HL-60 (cell line): ENCODE data around the gene MBD2.

Experiments used
- DNase-seq, 2 experiments: peaks; one replicate each; pipeline ENCODE4 v3.0.0-alpha.2; 2010 to 2020; ENCODE audit warnings: low read depth in 1 of 2, low spot score in 1 of 2
- H3K27ac ChIP-seq: fragments of 250-450 bp; sonication (Bioruptor Pico); replicated peaks from 2 replicates; pipeline ENCODE4 v1.5.1; 2020; ENCODE audit warnings: mild to moderate bottlenecking, moderate library complexity
- H3K27me3 ChIP-seq: fragments of 250-450 bp; sonication (Bioruptor Pico); 2 replicates; pipeline ENCODE4 v1.5.1; 2021; ENCODE audit warnings: mild to moderate bottlenecking, moderate library complexity; ENCODE audit not compliant: insufficient read depth, poor library complexity, severe bottlenecking
- H3K4me3 ChIP-seq: replicated peaks from 2 replicates; pipeline ENCODE4 v1.5.1; 2011; ENCODE audit warnings: mild to moderate bottlenecking, control low read depth, low read length; ENCODE audit not compliant: insufficient read depth
- GABPA ChIP-seq: IDR thresholded peaks from 2 replicates; pipeline ENCODE4 v1.6.1; 2012; ENCODE audit warnings: low read depth
- POLR2AphosphoS5 ChIP-seq: IDR thresholded peaks from 2 replicates; pipeline ENCODE4 v1.6.1; 2012; ENCODE audit warnings: low read depth
- SPI1 ChIP-seq: IDR thresholded peaks from 2 replicates; pipeline ENCODE4 v1.6.1; 2012; ENCODE audit warnings: low read depth, mild to moderate bottlenecking, borderline replicate concordance
- TF ChIP-seq, protein P1 (sequence below): IDR thresholded peaks from one replicate; pipeline ENCODE4 v1.5.1; 2011; ENCODE audit warnings: low read length, control low read depth, inconsistent platforms; ENCODE audit not compliant: insufficient read depth
- TF ChIP-seq, protein P2 (sequence below): IDR thresholded peaks from 2 replicates; pipeline ENCODE4 v1.6.1; 2012; ENCODE audit warnings: low read depth; ENCODE audit not compliant: insufficient replicate concordance

Gene MBD2

GRCh38 chr18:54210463-54210862 is 14.0 kb downstream of the MBD2 start:
- Histone ChIP-seq H3K27me3 (no peaks in the 10 kb centered on the region), H3K27ac (no peak overlapping the region), H3K4me3 (no peak overlapping the region)
- DNase-seq: no peak
- TF ChIP-seq, protein P1, sequence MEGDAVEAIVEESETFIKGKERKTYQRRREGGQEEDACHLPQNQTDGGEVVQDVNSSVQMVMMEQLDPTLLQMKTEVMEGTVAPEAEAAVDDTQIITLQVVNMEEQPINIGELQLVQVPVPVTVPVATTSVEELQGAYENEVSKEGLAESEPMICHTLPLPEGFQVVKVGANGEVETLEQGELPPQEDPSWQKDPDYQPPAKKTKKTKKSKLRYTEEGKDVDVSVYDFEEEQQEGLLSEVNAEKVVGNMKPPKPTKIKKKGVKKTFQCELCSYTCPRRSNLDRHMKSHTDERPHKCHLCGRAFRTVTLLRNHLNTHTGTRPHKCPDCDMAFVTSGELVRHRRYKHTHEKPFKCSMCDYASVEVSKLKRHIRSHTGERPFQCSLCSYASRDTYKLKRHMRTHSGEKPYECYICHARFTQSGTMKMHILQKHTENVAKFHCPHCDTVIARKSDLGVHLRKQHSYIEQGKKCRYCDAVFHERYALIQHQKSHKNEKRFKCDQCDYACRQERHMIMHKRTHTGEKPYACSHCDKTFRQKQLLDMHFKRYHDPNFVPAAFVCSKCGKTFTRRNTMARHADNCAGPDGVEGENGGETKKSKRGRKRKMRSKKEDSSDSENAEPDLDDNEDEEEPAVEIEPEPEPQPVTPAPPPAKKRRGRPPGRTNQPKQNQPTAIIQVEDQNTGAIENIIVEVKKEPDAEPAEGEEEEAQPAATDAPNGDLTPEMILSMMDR: no peak
- TF ChIP-seq, protein P2, sequence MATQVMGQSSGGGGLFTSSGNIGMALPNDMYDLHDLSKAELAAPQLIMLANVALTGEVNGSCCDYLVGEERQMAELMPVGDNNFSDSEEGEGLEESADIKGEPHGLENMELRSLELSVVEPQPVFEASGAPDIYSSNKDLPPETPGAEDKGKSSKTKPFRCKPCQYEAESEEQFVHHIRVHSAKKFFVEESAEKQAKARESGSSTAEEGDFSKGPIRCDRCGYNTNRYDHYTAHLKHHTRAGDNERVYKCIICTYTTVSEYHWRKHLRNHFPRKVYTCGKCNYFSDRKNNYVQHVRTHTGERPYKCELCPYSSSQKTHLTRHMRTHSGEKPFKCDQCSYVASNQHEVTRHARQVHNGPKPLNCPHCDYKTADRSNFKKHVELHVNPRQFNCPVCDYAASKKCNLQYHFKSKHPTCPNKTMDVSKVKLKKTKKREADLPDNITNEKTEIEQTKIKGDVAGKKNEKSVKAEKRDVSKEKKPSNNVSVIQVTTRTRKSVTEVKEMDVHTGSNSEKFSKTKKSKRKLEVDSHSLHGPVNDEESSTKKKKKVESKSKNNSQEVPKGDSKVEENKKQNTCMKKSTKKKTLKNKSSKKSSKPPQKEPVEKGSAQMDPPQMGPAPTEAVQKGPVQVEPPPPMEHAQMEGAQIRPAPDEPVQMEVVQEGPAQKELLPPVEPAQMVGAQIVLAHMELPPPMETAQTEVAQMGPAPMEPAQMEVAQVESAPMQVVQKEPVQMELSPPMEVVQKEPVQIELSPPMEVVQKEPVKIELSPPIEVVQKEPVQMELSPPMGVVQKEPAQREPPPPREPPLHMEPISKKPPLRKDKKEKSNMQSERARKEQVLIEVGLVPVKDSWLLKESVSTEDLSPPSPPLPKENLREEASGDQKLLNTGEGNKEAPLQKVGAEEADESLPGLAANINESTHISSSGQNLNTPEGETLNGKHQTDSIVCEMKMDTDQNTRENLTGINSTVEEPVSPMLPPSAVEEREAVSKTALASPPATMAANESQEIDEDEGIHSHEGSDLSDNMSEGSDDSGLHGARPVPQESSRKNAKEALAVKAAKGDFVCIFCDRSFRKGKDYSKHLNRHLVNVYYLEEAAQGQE: no peak
- TF ChIP-seq GABPA (no peak), POLR2AphosphoS5 (no peak)

DNA sequence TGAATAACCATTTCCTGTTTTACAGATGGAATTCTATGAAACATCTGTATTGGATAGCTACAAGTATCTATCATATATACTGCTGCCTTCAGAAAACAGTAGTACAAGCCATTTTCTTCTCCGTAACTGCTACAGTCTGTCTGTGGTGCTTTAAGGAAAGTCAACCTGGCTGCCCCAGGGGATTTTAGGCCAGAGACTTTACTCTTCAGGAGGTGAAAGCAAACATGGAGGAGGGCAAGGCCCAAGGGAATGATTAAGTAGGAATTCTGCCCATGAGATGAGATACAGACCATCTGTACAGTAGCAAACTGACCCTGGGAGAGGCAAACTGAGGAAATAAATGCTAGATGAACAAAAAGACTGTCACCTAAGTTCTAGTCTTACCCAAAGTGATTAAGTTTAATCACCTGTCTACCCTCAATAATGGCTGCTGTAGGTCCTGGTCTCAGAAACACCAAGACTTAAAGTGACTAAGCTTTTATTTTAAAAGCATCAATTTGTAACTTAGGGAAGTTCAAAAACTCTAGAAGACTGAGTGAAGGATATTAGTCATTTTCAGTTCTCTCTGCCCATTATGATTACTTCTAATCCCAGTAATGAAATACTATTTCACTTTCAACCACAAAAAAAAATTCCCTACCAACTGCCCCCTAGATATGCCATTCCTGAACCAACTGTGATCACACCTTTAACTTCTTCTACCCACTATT is 14.8 kb downstream of the MBD2 start:
- no peak overlapping the region for H3K4me3 ChIP-seq
- no peaks in the 10 kb centered on the region for H3K27me3 ChIP-seq
- no peak overlapping the region for H3K27ac ChIP-seq
- TF ChIP-seq SPI1: no peak
- no peak for TF ChIP-seq GABPA
- TF ChIP-seq, protein P1: no peak
- no peak for TF ChIP-seq POLR2AphosphoS5
- TF ChIP-seq, protein P2: no peak
- DNase-seq: no peak

- Histone ChIP-seq H3K27me3 (no peaks in the 10 kb centered on the region), H3K4me3 (no peak overlapping the region), H3K27ac (no peak overlapping the region)
- TF ChIP-seq, protein P1: no peak
- TF ChIP-seq SPI1: no peak
- no peak for TF ChIP-seq GABPA
- TF ChIP-seq POLR2AphosphoS5: no peak
- TF ChIP-seq, protein P2: no peak
- DNase-seq: no peak
These were observed 18.0 kb downstream of the MBD2 start for GRCh38 chr18:54206447-54206846.
